GM23338 (cell line): ENCODE results near the gene PACSIN1. TPM values are rescaled to one million over a fixed set of nuclear protein-coding genes. Genes with fewer than 3 reads are reported as not detected.

Experiments
- ATAC-seq: fragments of 200-7000 bp; cut with Tn5 transposase; 3 replicates; pipeline ENCODE4 v1.9.1; 2020
- DNase-seq: peaks from one replicate; pipeline ENCODE4 v3.0.0-alpha.2; 2015; ENCODE audit warnings: low spot score
- H2AFZ ChIP-seq: fragments of 200-600 bp; sonication (generic); 2 replicates; pipeline ENCODE4 v1.8.0; 2016; ENCODE audit warnings: antibody characterized with exemption, mild to moderate bottlenecking, moderate library complexity
- H3F3A ChIP-seq: fragments of 200-600 bp; sonication (generic); replicated peaks from 2 replicates; pipeline ENCODE4 v1.8.0; 2017; ENCODE audit warnings: antibody characterized with exemption, mixed run types, low read depth
- H3K27ac ChIP-seq: fragments of 200-600 bp; sonication (generic); 2 replicates; pipeline ENCODE4 v1.6.1; 2016; ENCODE audit warnings: low read depth
- H3K27me3 ChIP-seq: fragments of 200-600 bp; sonication (generic); 2 replicates; pipeline ENCODE4 v1.8.0; 2016; ENCODE audit warnings: mild to moderate bottlenecking, mixed run types, moderate library complexity; ENCODE audit not compliant: insufficient read depth
- H3K36me3 ChIP-seq: fragments of 200-600 bp; sonication (generic); 2 replicates; pipeline ENCODE4 v1.8.0; 2016; ENCODE audit warnings: mild to moderate bottlenecking; ENCODE audit not compliant: insufficient read depth
- H3K4me1 ChIP-seq: fragments of 200-600 bp; sonication (generic); 2 replicates; pipeline ENCODE4 v1.8.0; 2016; ENCODE audit warnings: mild to moderate bottlenecking, moderate library complexity; ENCODE audit not compliant: insufficient read depth
- H3K4me2 ChIP-seq: fragments of 200-600 bp; sonication (generic); 2 replicates; pipeline ENCODE4 v1.7.1; 2017; ENCODE audit warnings: mixed run types
- H3K4me3 ChIP-seq: fragments of 200-600 bp; sonication (generic); 2 replicates; pipeline ENCODE4 v1.6.1; 2016; ENCODE audit warnings: mixed run types
- H3K79me2 ChIP-seq: fragments of 200-600 bp; sonication (generic); replicated peaks from 2 replicates; pipeline ENCODE4 v1.8.0; 2017; ENCODE audit warnings: mild to moderate bottlenecking; ENCODE audit not compliant: insufficient read depth
- H3K9me2 ChIP-seq: fragments of 200-600 bp; sonication (generic); 2 replicates; pipeline ENCODE4 v1.8.0; 2017; ENCODE audit not compliant: insufficient read depth
- H4K20me1 ChIP-seq: fragments of 200-600 bp; sonication (generic); replicated peaks from 2 replicates; pipeline ENCODE4 v1.8.0; 2017; ENCODE audit warnings: mild to moderate bottlenecking; ENCODE audit not compliant: insufficient read depth
- H3K27ac Mint-ChIP-seq: 2 replicates; pipeline ENCODE4 v1.8.0; 2020; ENCODE audit warnings: inconsistent platforms, mild to moderate bottlenecking, moderate library complexity, mixed read lengths
- H3K27me3 Mint-ChIP-seq: 3 replicates; pipeline ENCODE4 v1.8.0; 2022; ENCODE audit warnings: low read depth, mild to moderate bottlenecking, moderate library complexity, mixed read lengths, inconsistent platforms; ENCODE audit not compliant: insufficient read depth, poor library complexity
- H3K36me3 Mint-ChIP-seq: 3 replicates; pipeline ENCODE4 v1.8.0; 2021; ENCODE audit warnings: low read depth, mild to moderate bottlenecking, inconsistent platforms, moderate library complexity, mixed read lengths
- H3K4me1 Mint-ChIP-seq: 3 replicates; pipeline ENCODE4 v1.8.0; 2020; ENCODE audit warnings: mild to moderate bottlenecking, inconsistent platforms, mixed read lengths
- H3K4me3 Mint-ChIP-seq: 3 replicates; pipeline ENCODE4 v1.8.0; 2021; ENCODE audit warnings: moderate library complexity, mild to moderate bottlenecking, inconsistent platforms, mixed read lengths
- H3K9me3 Mint-ChIP-seq: 3 replicates; pipeline ENCODE4 v1.8.0; 2020; ENCODE audit warnings: moderate library complexity, mild to moderate bottlenecking, inconsistent platforms, mixed read lengths
- CTCF ChIP-seq, 2 experiments: fragments of 200-600 bp in 1 of 2; sonication (generic) in 1 of 2; conservative IDR thresholded peaks; 2 replicates each; pipeline versions ENCODE4 v1.5.1 to v1.6.1; 2016 to 2017; ENCODE audit warnings: antibody characterized with exemption in 2 of 2, low read depth in 2 of 2, mild to moderate bottlenecking in 2 of 2, moderate library complexity in 1 of 2
- ETS1 ChIP-seq: IDR thresholded peaks from 2 replicates; pipeline ENCODE4 v1.6.1; 2016; ENCODE audit warnings: antibody characterized with exemption
- JUNB ChIP-seq: IDR thresholded peaks from one replicate; pipeline ENCODE4 v1.6.1; 2016; ENCODE audit warnings: antibody characterized with exemption; ENCODE audit not compliant: unreplicated experiment
- POLR2AphosphoS5 ChIP-seq: IDR thresholded peaks from 2 replicates; pipeline ENCODE4 v1.6.1; 2016; ENCODE audit warnings: antibody characterized with exemption, low read depth
- REST ChIP-seq: IDR thresholded peaks from one replicate; pipeline ENCODE4 v1.6.1; 2018; ENCODE audit warnings: antibody characterized with exemption; ENCODE audit not compliant: unreplicated experiment
- STAT1 ChIP-seq: IDR thresholded peaks from one replicate; pipeline ENCODE4 v1.6.1; 2016; ENCODE audit warnings: antibody characterized with exemption; ENCODE audit not compliant: unreplicated experiment
- ZNF462 ChIP-seq: fragments of 250-450 bp; sonication (Bioruptor Pico); IDR thresholded peaks from 2 replicates; pipeline ENCODE4 v1.5.0; 2020; ENCODE audit warnings: mild to moderate bottlenecking, moderate library complexity
- polyA plus RNA-seq: library from polyadenylated mRNA; unstranded; fragments of >200 nt; fragmentation: Nextera tagmentation; extraction: Ambion mirVana; gene quantifications from 2 replicates; pipeline ENCODE4 v1.2.1, GENCODE V29; 2016
- total RNA-seq: library from RNA; depleted of rRNA; stranded (reverse); fragments of >200 nt; shearing (Covaris generic); gene quantifications from 2 replicates; pipeline ENCODE4 v1.2.3, GENCODE V29; 2014

Gene PACSIN1
- total and polyA plus RNA-seq, 2 experiments from 2014 or later = 5.2 to 8.7 TPM

GRCh38 chr6:34508425-34508824 lies 42.5 kb downstream of the PACSIN1 start:
- Histone ChIP-seq H4K20me1 (no peaks in the 10 kb centered on the region; the same call in none of the 2 replicates), H3K4me3 (no peak overlapping the region), H3K27ac (no peak overlapping the region), H2AFZ (no peak overlapping the region), H3K27me3 (no peaks in the 10 kb centered on the region), H3F3A (no peaks in the 10 kb centered on the region), H3K79me2 (no peaks in the 10 kb centered on the region), H3K4me1 (no peaks in the 10 kb centered on the region; the same call in none of the 2 replicates), H3K4me2 (no peak overlapping the region), H3K36me3 (no peaks in the 10 kb centered on the region), H3K9me2 (no peaks in the 10 kb centered on the region)
- ATAC-seq (no peak), DNase-seq (no peak)
- H3K4me1 Mint-ChIP-seq = peaks cover 17% of the 10 kb centered on the region
- peaks cover 4% of the 10 kb centered on the region for H3K27me3 Mint-ChIP-seq
- H3K27ac Mint-ChIP-seq = no peak overlapping the region
- no peak overlapping the region for H3K4me3 Mint-ChIP-seq
- H3K9me3 Mint-ChIP-seq = peaks cover 8% of the 10 kb centered on the region; the same call in 2 of the 3 replicates
- no peaks in the 10 kb centered on the region for H3K36me3 Mint-ChIP-seq
- TF ChIP-seq ZNF462 (no peak), ETS1 (no peak), POLR2AphosphoS5 (no peak), CTCF (conservative IDR thresholded peaks at IDR 0.05; ENCODE audit: low read depth in 2 of 2) (no peak; a peak in 1 of 4 replicates), STAT1 (no peak), REST (no peak), JUNB (no peak)
